ENCODE results near the gene ARHGAP40. TPM values are rescaled to one million over a fixed set of nuclear protein-coding genes. Genes with fewer than 3 reads are reported as not detected.
A peak's percentile ranks its signal among the peaks of the same experiment; 100 is the strongest.

ARHGAP40 gene
- total and polyA plus RNA-seq, 2 of the 13 experiments (the other 11 are each of a cell fraction or from before 2014, with no cell fraction given): 0.75 to 2.1 TPM

DNA sequence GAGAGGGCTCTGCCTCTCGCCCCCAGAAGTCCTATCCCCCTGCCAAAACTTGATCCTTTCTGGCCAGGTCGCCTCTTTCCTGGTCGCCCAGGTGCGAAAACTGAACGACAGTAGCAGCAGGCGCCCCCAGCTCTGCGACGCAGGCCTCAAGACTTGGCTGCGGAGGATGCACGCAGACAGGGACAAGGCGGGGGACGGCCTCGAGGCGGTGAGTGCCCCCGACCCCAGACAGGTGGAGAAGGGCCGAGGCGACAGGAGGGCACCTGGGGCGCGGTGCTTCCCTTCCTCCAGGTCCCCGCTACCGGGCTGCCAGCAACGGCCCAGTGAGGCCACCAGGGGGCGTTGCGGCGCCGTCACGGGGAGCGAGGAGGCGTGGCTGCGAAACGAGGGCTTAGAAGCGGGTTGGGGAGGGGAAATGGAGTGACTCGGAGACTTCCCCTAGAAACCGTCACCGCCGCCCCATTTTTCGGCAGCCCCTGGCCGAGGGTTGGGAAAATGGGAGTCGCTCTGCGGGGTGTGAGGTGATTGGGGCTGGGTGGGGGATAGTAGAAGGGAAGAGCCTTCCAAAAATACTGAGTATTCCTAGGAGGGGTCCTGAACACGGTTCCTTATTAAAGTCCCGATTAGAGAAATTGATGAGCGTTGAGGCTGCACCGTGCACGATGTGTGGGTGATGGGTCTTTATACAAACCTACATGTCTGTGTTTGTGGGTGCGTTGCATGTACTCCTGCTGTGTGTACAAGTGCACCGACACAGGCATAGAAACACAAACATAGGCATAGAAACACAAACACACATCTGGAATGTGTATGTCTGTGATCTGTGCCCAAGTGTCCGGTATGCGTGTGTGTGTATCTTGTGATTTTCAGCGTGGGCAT, 44.6 kb downstream of the ARHGAP40 start (continued):
- TF ChIP-seq EED (CRISPR knock-in tag; IDR thresholded peaks at IDR 0.05) (peak; percentile 77), GLI4 (CRISPR knock-in tag; IDR thresholded peaks at IDR 0.05; ENCODE audit: borderline replicate concordance) (no peak), GATAD1 (CRISPR knock-in tag; IDR thresholded peaks at IDR 0.05) (peak; percentile 58; the same call in 1 of the 2 replicates), REXO4 (CRISPR knock-in tag; IDR thresholded peaks at IDR 0.05; ENCODE audit: borderline replicate concordance) (no peak), ZNF501 (CRISPR knock-in tag; IDR thresholded peaks at IDR 0.05) (peak; percentile 82; the same call in 1 of the 2 replicates), SMAD3 (CRISPR knock-in tag; IDR thresholded peaks at IDR 0.05) (0 out of 2 replicates have a peak, but pooled peaks have one; percentile 62), ZNF34 (CRISPR knock-in tag; IDR thresholded peaks at IDR 0.05; ENCODE audit: borderline replicate concordance) (0 out of 2 replicates have a peak, but pooled peaks have one; percentile 77), AKAP8 (CRISPR knock-in tag; IDR thresholded peaks at IDR 0.05) (no peak; the same call in 1 of the 2 replicates), POGZ (CRISPR knock-in tag; IDR thresholded peaks at IDR 0.05) (0 out of 2 replicates have a peak, but pooled peaks have one; percentile 31), CEBPB (IDR thresholded peaks at IDR 0.05; ENCODE audit: borderline replicate concordance, low read depth, low read length) (no peak), ZSCAN29 (CRISPR knock-in tag; conservative IDR thresholded peaks at IDR 0.05) (peak; percentile 86; the same call in 1 of the 2 replicates), KLF16 (CRISPR knock-in tag; IDR thresholded peaks at IDR 0.05) (peak in 1 of 2 experiments; percentile 90; a peak in 2 of 4 replicates), ZNF292 (CRISPR knock-in tag; IDR thresholded peaks at IDR 0.05; ENCODE audit: borderline replicate concordance, low read depth) (no peak), POLR2AphosphoS5 (IDR thresholded peaks at IDR 0.05; ENCODE audit: low read depth, low read length) (no peak), RORA (CRISPR knock-in tag; IDR thresholded peaks at IDR 0.05) (no peak), ISL2 (CRISPR knock-in tag; IDR thresholded peaks at IDR 0.05) (no peak), FIP1L1 (IDR thresholded peaks at IDR 0.05; ENCODE audit: borderline replicate concordance, insufficient read depth, low read depth, low read length) (no peak)
- TF ChIP-seq, protein P1, sequence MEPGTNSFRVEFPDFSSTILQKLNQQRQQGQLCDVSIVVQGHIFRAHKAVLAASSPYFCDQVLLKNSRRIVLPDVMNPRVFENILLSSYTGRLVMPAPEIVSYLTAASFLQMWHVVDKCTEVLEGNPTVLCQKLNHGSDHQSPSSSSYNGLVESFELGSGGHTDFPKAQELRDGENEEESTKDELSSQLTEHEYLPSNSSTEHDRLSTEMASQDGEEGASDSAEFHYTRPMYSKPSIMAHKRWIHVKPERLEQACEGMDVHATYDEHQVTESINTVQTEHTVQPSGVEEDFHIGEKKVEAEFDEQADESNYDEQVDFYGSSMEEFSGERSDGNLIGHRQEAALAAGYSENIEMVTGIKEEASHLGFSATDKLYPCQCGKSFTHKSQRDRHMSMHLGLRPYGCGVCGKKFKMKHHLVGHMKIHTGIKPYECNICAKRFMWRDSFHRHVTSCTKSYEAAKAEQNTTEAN (CRISPR knock-in tag; conservative IDR thresholded peaks at IDR 0.05): no peak
- TF ChIP-seq, protein P2, sequence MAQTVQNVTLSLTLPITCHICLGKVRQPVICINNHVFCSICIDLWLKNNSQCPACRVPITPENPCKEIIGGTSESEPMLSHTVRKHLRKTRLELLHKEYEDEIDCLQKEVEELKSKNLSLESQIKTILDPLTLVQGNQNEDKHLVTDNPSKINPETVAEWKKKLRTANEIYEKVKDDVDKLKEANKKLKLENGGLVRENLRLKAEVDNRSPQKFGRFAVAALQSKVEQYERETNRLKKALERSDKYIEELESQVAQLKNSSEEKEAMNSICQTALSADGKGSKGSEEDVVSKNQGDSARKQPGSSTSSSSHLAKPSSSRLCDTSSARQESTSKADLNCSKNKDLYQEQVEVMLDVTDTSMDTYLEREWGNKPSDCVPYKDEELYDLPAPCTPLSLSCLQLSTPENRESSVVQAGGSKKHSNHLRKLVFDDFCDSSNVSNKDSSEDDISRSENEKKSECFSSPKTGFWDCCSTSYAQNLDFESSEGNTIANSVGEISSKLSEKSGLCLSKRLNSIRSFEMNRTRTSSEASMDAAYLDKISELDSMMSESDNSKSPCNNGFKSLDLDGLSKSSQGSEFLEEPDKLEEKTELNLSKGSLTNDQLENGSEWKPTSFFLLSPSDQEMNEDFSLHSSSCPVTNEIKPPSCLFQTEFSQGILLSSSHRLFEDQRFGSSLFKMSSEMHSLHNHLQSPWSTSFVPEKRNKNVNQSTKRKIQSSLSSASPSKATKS (CRISPR knock-in tag; IDR thresholded peaks at IDR 0.05): no peak
- TF ChIP-seq, protein P3, sequence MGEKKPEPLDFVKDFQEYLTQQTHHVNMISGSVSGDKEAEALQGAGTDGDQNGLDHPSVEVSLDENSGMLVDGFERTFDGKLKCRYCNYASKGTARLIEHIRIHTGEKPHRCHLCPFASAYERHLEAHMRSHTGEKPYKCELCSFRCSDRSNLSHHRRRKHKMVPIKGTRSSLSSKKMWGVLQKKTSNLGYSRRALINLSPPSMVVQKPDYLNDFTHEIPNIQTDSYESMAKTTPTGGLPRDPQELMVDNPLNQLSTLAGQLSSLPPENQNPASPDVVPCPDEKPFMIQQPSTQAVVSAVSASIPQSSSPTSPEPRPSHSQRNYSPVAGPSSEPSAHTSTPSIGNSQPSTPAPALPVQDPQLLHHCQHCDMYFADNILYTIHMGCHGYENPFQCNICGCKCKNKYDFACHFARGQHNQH (CRISPR knock-in tag; IDR thresholded peaks at IDR 0.05): peak; percentile 86; the same call in 1 of the 2 replicates
- TF ChIP-seq, protein P4, sequence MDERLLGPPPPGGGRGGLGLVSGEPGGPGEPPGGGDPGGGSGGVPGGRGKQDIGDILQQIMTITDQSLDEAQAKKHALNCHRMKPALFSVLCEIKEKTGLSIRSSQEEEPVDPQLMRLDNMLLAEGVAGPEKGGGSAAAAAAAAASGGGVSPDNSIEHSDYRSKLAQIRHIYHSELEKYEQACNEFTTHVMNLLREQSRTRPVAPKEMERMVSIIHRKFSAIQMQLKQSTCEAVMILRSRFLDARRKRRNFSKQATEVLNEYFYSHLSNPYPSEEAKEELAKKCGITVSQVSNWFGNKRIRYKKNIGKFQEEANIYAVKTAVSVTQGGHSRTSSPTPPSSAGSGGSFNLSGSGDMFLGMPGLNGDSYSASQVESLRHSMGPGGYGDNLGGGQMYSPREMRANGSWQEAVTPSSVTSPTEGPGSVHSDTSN (CRISPR knock-in tag; IDR thresholded peaks at IDR 0.05): no peak
- TF ChIP-seq, protein P5, sequence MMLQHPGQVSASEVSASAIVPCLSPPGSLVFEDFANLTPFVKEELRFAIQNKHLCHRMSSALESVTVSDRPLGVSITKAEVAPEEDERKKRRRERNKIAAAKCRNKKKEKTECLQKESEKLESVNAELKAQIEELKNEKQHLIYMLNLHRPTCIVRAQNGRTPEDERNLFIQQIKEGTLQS (CRISPR knock-in tag; IDR thresholded peaks at IDR 0.05): peak; percentile 53; the same call in 1 of the 2 replicates
